Globus pallidus (tissue), 1 donor: ENCODE measurements around the gene ABCB1.

Source experiments
- DNase-seq: peaks from one replicate; pipeline ENCODE4 v3.0.0-alpha.2; 2015; ENCODE audit warnings: low spot score

The ABCB1 gene

DNA sequence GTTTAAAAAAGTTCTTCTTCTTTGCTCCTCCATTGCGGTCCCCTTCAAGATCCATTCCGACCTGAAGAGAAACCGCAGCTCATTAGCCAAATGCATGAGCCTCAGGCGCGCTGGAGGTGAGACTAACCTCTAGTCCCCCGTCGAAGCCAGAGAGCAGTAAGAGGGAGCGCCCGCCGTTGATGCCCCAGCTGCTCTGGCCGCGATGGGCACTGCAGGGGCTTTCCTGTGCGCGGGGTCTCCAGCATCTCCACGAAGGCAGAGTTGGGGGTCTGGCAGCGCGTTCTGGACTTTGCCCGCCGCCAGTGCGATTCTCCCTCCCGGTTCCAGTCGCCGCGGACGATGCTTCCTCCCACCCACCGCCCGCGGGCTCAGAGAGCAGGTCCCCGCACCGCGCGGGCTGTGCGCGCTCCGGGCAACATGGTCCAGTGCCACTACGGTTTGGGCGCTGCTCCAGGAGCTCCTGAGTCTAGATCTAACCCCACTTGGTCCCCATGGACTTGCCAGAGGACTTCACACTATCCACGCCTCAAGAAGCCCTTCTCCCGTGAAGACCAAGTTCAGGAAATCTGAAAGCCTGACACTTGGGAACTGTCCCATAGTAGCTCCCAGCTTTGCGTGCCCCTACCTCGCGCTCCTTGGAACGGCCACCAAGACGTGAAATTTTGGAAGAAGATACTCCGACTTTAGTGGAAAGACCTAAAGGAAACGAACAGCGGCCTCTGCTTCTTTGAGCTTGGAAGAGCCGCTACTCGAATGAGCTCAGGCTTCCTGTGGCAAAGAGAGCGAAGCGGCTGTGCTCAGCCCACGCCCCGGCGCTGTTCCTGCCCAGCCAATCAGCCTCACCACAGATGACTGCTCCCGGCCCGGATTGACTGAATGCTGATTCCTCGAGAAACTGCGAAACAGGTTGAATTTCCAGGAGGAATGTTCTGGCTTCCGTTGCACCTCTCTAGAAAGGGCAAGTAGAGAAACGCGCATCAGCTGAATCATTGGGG, at the start of gene ABCB1:
ABCB1 (minus strand) TSS at position 755 of the 995 bp plus-strand sequence; CDS start at position 55, 700 bp downstream.
- peak; percentile 9 for DNase-seq

DNA sequence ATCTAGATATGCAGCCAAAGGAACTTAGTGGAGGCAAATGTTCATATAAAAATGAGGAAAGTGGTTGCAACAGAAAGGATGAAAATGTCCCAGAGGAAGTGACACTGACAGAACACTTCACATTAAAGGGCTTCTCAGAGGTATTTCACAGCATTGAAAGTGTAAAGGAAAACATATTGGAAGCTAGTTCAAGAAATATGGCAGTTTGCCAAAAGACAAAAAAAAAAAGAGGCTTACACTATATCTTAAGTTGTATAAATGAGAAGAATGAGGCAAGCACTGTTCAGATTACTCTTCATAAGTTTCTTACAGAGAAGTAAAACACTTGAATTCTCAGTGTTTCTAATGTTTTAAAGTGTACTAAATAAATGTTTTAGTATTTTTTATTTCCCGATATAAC, 47.6 kb upstream of the ABCB1 start:
- DNase-seq, result no peak

DNA sequence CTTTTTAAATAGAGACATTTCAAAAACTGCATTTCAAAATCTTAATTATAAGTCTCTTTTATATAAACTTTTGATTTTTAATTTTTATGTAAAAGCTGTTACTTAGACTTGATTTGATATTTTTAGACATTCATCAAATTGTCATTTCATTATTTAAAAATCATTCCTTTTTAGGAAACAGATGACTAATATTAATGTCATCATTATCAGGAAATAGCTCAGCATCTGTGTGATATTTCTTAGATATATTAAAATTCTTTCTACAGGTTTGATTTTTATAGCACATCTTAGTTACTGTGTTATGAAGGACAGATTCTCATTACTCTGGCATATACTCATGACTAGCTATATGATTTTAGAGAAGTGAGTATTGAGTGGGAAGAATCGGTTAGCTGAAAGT, 44.8 kb upstream of the ABCB1 start:
- no peak for DNase-seq

DNA sequence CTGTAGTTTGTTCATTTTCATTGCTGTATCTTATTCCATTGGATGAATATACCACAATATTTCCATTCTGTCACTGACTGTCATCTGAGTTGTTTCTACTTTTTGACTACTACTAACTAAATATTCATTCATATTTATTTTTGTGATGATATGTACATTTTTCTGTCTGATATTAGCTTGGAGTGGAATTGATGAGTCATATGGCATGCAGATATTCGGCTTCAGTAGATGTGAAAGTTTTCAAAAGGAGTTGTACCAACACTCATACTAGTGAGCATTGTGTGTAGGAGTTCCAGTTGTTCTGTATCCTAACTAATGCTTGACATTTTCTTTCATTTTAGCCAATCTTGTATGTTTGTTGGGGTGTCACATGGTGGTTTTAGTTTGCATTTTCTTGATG, 35.2 kb upstream of the ABCB1 start:
- no peak for DNase-seq

DNA sequence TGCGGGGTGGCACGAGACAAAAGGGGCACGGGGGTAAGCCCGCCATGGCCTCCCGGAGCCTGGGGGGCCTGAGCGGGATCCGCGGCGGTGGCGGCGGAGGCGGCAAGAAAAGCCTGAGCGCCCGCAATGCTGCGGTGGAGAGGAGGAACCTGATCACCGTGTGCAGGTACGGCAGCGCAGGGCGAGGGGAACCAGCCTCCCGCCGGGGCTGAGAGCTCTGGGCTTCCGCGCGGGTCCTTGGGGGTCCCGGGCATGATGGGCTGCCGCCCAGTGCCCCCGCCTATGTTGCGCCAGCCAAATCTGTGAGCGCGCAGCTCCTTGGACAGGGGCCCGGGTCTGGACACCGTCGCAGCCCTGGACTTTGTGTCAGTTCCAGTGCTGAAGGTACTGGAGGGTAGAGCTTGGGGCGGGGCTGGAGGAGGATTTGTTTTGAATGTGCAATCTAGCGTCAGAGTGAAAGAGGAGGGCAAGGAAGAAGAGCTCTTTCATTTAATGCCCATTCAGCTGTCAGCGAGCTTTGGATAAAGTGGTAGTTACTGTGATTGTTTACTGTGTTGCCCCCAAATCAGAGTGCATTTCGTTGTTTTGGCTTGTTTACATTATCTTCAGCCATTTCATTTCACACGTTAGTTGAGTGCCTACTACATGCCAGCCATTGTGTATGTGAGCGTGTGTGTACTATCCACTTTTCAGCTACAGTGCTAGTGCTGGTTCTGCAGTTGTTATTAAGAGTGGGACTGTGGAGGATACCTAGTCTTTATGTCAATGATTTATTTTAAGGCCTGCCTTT, 28.3 kb upstream of the ABCB1 start:
- peak; percentile 2 for DNase-seq

DNA sequence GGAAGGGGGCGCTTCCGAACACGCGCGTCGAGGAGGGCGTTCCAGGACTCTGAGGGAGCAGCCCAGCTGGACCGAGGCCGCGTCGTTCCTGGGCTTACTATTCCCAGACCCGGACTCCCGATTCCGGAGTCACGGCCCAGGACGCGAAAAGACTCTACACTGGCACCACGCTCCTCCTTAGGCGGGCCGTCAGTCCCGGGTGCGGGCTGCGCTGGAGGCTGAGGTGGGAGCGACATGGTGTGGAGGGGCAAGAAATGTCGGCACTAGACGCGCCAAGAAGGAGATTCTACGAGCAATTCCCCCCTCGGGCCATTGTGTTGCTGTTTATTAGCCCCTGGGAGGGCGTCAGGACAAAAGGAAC, 26.9 kb upstream of the ABCB1 start:
- DNase-seq, result peak; percentile 5

DNA sequence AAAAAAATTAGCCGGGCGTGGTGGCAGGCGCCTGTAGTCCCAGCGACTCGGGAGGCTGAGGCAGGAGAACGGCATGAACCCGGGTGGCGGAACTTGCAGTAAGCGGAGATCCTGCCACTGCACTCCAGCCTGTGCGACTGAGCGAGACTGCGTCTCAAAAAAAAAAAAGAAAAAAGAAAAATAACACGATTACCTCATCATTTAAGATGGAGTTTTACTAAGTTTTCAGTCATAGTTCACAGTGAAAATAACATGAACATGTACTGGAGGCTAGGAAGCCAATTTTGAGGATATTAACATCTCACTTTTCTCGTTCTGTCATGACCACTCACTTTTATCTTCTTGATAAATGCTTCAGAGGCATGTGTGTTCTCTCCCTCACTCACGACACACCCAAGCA, 24.4 kb upstream of the ABCB1 start:
- DNase-seq, result no peak

DNA sequence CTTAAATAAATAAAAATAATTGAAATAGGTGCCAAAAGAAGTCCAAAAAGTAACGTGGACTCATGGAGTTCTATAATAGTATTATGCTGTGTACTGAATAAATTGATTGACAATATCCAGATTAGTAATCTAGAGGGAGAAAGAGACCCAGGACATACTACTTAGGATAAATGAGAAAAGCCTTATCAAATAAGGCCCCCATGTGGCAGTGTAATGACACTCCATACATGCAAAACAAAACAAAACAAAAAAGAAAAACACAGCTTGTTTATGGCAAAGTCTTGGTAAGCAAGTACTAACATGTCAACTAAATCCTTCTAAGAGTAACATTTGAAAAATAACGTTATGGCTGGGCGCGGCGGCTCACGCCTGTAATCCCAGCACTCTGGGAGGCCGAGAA, 23.9 kb upstream of the ABCB1 start:
- DNase-seq, result no peak

DNA sequence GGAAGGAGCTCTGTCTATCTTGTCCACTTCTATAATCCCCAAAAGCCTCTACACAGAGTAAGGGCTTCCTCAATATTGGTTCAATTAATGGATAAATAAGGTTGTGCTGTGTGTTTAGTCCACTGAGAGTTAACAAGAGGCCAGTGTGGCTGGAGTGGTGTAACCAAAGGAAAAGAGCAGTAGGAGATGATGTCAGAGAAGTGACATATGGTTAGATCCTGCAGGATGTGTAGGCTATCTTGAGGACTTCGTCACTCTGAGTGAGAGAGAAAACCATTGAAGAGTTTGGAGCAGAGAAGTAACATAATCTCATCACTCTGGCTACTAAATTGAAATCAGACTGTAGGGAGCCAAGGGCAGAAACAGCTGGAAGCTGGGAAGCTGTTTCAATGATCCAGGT, 14.5 kb upstream of the ABCB1 start:
- no peak for DNase-seq

DNA sequence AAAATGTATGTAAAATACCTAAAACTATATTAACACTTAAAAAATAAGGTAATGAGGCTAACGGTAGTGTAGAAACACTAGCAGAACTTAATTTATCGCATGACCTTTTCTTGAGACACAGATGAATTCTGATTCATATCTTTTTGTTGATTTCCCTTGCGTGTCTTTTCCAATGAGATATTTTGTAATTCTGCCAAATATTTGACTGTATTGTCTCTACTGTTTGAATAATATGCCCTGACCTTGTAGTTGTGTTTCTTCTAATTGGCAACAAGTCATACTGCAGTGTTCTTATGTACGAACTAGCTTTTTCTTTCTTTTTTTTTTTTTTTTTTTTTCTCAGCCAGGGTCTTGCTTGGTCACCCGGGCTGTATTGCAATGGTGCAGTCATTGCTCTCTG, 9.2 kb upstream of the ABCB1 start:
- DNase-seq, result no peak

DNA sequence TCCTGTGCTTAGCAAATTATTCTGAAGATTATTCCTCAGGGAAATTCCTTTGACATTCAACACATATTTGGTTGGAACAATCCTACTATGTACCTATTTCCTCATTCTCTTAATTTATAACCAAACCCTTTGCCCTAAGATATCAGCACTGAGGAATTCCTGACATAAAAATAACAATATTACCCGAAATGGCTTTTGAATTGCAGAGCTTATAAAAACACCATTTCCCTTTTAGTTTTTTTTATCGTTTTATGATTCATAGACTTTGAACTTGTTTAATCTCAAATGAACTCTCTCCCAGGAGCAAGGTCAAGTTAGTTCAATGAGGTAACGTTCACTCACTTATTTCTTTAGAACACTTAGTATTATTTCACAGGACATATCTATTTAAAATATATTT, 7.7 kb upstream of the ABCB1 start:
- DNase-seq, result no peak

DNA sequence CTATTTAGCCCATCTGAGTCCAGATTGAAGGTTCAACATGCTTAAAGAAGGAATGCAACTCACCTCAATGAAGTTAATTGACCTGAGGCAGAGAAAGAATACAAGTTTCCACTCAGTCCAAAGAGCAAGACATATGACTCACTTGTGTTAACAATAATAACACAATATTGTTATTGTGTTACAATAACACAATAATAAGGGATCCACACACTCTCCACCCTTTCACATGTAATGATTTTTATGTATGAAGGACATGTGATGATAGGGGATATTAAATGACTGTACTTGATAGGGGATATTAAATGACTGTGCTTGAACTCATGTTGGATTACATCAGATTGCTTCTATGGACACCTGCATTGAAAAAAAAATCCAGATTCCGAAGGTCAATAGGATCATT, 3.6 kb upstream of the ABCB1 start:
- no peak for DNase-seq

DNA sequence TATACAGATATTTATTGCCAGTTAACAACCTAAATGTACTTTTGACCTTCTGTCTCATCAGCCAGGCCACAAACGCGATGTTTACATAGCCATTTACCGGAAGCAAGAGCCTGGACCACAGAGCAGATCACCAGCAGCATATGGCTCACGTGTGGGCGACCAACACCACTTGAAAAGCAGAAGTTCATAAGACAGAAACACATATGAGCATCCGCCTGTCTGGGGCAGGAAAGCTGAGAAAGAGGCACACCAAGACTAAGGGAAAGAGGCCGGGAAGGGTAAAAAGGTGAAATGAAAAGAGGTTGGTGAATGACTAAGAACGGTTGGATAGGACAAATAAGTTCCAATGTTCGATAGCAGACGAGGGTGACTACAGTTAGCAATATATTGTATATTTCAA, 1.3 kb downstream of the ABCB1 start:
- no peak for DNase-seq

DNA sequence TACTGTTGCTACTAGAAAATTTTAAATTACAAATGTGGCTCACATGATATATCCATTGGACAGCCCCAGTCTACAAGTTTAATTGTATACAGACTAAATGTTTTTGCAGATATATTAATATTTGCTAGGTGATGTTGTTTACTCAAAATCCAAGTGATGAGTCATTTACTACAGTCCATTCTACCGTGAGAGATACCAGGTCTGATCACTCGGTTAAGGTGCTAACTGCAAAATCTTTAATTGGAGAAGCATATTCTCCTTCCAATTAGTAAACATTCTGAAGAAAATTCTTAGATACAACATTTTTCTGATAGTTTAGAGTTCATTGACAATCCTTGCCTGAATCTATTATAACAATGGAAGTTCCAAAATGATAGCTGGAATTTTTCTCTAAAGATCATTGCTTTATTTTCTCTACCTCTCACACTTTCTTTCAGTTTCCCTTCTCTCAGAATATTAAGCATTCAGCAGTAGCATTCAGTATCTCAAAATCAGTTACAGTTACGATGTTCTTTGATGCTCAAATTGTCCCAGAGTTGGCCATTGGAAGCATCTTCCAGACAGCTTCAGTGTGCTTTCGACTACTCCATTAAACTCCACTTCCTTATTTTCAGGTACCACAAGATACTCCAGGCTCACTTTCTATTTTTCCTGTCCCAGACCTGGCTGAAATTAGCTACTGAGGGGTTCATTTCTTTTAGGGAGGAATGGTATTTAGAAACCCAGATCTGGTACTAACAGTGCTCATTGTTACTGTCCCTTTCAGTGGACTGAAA, 2.3 kb downstream of the ABCB1 start:
- no peak for DNase-seq

DNA sequence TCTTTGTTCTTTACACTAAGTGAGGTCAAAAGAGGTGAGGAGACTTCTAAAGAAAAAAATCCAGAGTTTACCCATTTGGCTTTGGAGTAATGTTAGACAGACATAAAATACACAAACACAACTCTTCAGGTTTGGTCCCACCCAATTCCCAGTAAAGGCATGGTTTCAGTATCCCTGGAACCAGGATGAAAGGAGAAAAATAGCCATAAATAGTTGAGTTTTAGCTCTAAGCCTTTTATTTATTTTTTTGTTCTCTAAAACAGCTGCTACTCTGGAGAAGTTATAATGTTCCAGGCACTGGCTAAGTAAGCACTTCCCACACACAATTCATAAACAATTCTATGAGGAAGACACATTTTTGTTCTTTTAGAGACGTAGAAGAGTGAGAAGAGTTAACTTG, 4.0 kb downstream of the ABCB1 start:
- no peak for DNase-seq

DNA sequence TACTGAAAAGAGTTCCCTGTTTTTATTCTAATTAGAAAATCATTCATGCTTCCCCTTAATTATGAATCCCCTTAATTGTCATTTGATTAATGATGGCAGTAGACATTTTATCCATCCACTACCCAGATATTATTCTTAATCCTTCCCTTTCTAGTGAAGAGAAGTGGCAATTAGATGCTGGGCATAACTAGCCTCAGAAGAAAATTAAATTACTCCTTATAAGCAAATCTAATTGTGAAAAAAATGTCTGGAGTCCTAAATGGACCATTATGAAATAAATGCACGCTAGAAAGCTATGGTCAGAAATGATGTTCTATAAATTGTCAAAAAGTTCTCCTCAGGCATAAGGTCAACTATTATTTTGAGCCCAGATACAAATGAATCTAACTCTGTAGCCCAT, 4.5 kb downstream of the ABCB1 start:
- DNase-seq, result no peak

DNA sequence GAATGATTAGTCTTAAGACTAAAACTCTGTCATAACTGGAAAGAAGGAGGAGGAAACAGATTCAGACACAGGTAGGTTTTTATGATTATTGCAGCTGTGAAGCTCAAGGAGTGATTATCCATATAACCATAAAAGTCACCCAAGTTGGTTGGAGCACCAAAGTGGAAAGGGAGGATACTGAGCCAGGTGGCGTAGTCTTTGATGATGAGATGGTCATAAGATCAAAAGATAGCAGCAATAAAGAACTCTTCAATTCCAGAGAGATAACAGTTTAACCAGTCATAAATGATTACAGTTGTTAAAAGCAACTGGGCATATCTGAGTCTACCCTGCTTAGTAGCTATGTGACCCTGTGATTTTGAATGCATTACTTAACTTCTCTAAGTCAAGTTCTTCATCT, 8.4 kb downstream of the ABCB1 start:
- no peak for DNase-seq

DNA sequence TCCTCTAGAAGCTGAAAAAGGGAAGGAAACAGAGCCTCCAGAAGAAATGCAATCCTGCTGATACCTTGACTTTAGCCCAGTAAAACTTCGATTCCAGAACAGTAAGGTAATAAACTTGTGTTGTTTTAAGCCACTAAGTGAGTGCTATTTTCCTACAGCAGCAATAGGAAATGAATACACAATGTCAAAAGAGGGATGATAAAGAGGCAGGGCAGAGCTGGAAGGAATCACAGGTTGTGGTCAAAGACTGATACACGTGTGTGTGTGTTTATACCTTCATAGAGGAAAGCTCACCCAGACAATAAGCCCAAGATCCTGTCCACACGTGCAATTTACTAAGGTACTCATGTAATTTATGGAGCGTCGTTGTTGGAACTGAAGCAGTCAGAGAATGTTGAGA, 9.5 kb downstream of the ABCB1 start:
- DNase-seq, result no peak

DNA sequence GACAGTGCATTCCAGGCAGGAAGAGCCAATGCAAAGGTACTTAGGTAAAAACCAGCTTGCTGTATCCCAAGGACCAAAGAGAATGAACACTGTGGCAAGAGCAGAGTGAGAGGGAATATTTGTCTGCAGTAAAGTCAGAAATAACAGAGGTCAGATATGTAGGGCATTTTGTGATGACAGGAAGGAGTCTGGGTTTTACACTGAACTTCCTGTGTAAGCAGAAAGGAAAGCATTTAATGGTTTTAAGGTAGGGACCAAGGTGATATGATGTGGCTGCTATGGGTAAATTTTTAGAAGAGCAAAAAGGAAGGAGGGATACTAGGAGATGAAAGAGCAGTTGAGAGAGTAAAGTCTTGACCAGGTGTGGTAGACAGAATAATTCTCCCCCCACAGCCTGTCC, 10.1 kb downstream of the ABCB1 start:
- no peak for DNase-seq

DNA sequence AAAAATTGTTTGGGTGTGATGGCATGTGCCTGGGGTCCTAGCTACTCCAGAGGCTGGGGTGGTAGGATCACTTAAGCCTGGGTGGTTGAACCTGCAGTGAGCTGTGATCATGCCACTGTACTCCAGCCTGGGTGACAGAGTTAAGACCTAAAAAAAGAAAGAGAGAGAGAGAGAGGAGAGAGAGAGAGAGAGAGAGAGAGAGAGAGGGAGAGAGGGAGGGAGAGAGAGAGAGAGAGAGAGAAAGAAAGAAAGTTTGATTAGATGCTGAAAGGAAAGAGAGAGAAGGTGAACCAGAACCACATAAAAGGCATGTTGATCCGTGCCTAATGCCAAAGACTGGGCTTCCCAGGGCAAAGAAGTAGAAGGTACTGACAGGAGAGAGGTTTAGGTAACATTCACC, 11.1 kb downstream of the ABCB1 start:
- DNase-seq, result no peak

DNA sequence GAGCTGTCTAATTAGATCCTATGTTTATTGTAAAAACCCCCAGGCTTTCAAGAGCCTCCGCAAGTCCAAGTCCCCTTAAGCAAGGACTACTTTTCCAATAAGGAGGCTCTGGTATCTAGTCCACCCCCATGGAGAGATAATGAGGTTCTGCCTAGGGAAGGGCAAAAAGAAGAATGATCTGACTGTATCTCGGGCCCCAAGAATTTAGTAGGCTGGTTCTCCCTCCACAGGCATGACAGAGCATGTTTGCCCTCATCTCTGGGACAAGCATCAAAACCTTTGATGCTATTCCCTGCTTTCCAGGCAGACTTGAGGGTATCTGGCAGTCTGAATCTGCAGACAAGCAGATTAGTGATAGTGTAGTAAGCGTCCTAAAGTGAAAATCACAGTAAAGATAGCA, 19.0 kb downstream of the ABCB1 start:
- DNase-seq, result no peak

DNA sequence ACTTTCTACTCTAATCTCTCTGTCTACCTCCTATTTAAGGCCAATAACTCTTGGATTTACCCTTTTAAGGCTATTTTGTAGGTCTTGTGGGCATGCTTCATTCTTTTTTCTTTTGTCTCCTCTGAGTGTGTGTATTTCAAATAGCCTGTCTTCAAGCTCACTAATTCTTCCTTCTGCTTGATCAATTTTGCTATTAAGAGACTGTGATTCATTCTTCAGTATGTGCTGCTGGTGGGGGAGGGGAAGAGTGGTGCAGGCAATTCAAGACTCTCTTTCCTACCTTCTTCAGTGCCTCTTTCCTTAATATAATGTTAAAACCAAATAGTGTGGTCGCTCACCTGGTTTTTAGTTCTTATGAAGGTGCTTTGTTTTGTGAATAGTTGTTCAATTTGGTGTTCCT, 20.0 kb downstream of the ABCB1 start:
- no peak for DNase-seq

DNA sequence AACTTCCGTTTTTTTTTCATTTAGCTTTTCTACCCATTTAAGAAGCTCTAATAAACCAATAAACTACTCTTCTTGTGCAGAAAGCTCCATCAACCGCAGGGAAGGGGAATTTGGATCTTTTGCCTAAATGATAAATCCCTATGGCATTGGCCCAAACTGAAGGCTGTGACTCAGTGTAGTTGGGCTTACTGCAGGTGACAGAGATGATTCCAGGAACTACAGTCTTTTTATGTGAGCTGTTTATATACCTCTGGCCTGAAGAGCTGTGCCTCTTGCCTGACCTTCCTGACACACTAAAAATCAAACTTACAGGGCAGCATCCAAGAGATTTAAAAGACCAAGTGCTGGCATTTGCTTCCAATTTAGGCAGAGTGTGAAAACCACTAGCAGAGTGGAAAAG, 25.2 kb downstream of the ABCB1 start:
- no peak for DNase-seq
